Measurements from ENCODE around the gene DOCK7.
"Not testable (repeated sequence)": the region's sequence is repeated elsewhere in the genome, so short reads cannot be mapped to it uniquely, and the experiment has no call there.

The DOCK7 gene

GRCh38 chr1:62637392-62638105 lies 50.6 kb downstream of the DOCK7 start:
- DNase-seq (ENCODE audit: low read depth) = peak; percentile 16
- TF ChIP-seq CTCF (conservative IDR thresholded peaks at IDR 0.05; ENCODE audit: low read depth, low read length) = no peak
- no peak overlapping the region for H3K4me3 ChIP-seq (ENCODE audit: low read depth, low read length)

GRCh38 chr1:62628506-62628905 lies 59.7 kb downstream of the DOCK7 start:
- no peak for TF ChIP-seq CTCF (conservative IDR thresholded peaks at IDR 0.05; ENCODE audit: low read depth, low read length)
- no peak overlapping the region for H3K4me3 ChIP-seq (ENCODE audit: low read depth, low read length)
- DNase-seq (ENCODE audit: low read depth) = no peak

- H3K4me3 ChIP-seq (ENCODE audit: low read depth, low read length) = no peak overlapping the region
- DNase-seq (ENCODE audit: low read depth) = no peak
- no peak for TF ChIP-seq CTCF (conservative IDR thresholded peaks at IDR 0.05; ENCODE audit: low read depth, low read length)
Observed at GRCh38 chr1:62625415-62625814, 62.8 kb downstream of the DOCK7 start.

- H3K4me3 ChIP-seq (ENCODE audit: low read depth, low read length) = no peak overlapping the region
- peak; percentile 97 for DNase-seq (ENCODE audit: low read depth)
- no peak for TF ChIP-seq CTCF (conservative IDR thresholded peaks at IDR 0.05; ENCODE audit: low read depth, low read length)
Observed at GRCh38 chr1:62621907-62622306, 66.3 kb downstream of the DOCK7 start.

- no peak for TF ChIP-seq CTCF (conservative IDR thresholded peaks at IDR 0.05; ENCODE audit: low read depth, low read length)
- no peak overlapping the region for H3K4me3 ChIP-seq (ENCODE audit: low read depth, low read length)
- DNase-seq (ENCODE audit: low read depth) = peak; percentile 33
Observed at GRCh38 chr1:62613890-62614289, 74.3 kb downstream of the DOCK7 start.

- no peak overlapping the region for H3K4me3 ChIP-seq (ENCODE audit: low read depth, low read length)
- no peak for TF ChIP-seq CTCF (conservative IDR thresholded peaks at IDR 0.05; ENCODE audit: low read depth, low read length)
- DNase-seq (ENCODE audit: low read depth) = no peak
Observed at GRCh38 chr1:62613325-62613727, 74.9 kb downstream of the DOCK7 start.

DNA sequence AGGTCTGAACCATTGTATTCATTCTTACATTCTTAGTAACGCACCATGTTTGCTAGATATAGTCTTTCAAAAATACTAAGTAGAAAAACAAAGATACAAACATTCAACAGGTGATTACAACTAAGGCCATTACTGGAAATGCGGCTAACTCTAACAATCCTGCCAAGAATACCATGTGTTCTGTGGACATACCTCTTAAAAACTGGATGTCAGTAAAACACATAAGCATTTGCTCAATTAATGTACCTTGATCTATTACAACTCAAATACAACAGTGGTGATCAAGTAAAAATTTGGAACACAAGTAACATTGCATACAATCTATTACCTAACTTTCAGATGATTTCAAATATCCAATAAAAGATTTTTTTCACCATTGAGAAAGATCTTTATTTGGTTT lies 75.4 kb downstream of the DOCK7 start:
- no peak overlapping the region for H3K4me3 ChIP-seq (ENCODE audit: low read depth, low read length)
- no peak for TF ChIP-seq CTCF (conservative IDR thresholded peaks at IDR 0.05; ENCODE audit: low read depth, low read length)

DNA sequence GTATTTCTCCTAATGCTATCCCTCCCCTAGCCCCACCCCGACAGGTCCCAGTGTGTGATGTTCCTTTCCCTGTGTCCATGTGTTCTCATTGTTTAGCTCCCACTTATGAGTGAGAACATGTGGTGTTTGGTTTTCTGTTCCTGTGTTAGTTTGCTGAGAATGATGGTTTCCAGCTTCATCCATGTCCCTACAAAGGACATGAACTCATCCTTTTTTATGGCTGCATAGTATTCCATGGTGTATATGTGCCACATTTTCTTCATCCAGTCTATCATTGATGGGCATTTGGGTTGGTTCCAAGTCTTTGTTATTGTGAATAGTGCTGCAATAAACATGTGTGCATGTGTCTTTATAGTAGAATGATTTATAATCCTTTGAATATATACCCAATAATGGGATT lies 77.6 kb downstream of the DOCK7 start:
- not testable (repeated sequence) for H3K4me3 ChIP-seq (ENCODE audit: low read depth, low read length); DNase-seq (ENCODE audit: low read depth)

More for the DNA sequence above, 75.4 kb downstream of the DOCK7 start:
- no peak for DNase-seq (ENCODE audit: low read depth)
